Esophagus (tissue), 2 donors: ENCODE results near the gene TSPAN3. TPM values are rescaled to one million over a fixed set of nuclear protein-coding genes. Genes with fewer than 3 reads are reported as not detected.

Experiments used
- H3K27ac ChIP-seq, 2 donors: one replicate each; pipeline ENCODE4 v1.5.1; 2013; ENCODE audit warnings: low read depth in 2 of 2, mild to moderate bottlenecking in 2 of 2, inconsistent platforms in 1 of 2, low read length in 1 of 2, moderate library complexity in 1 of 2
- H3K27me3 ChIP-seq, 2 donors: one replicate each; pipeline ENCODE4 v1.6.1; 2013; ENCODE audit warnings: low read length in 2 of 2, control low read depth in 1 of 2, mild to moderate bottlenecking in 1 of 2; ENCODE audit not compliant: insufficient read depth in 2 of 2, control insufficient read depth in 1 of 2
- H3K36me3 ChIP-seq, 2 donors: one replicate each; pipeline ENCODE4 v1.6.1; 2013; ENCODE audit warnings: low read length in 1 of 2; ENCODE audit not compliant: control insufficient read depth in 2 of 2, insufficient read depth in 2 of 2
- H3K4me1 ChIP-seq, 2 donors: one replicate each; pipeline ENCODE4 v1.6.1; 2013; ENCODE audit warnings: low read length in 1 of 2; ENCODE audit not compliant: control insufficient read depth in 2 of 2, insufficient read depth in 2 of 2
- H3K4me3 ChIP-seq, 2 donors: one replicate each; pipeline ENCODE4 v1.5.1; 2013; ENCODE audit warnings: low read length in 2 of 2, mild to moderate bottlenecking in 2 of 2, low read depth in 1 of 2, moderate library complexity in 1 of 2
- H3K9me3 ChIP-seq, 2 donors: one replicate each; pipeline ENCODE4 v1.6.1; 2013; ENCODE audit warnings: mild to moderate bottlenecking in 2 of 2, low read depth in 1 of 2, low read length in 1 of 2, moderate library complexity in 1 of 2; ENCODE audit not compliant: control insufficient read depth in 2 of 2, insufficient read depth in 1 of 2
- WGBS, 2 donors: extraction: QIAGEN DNeasy Blood & Tissue Kit; methylation state at CpG; one replicate each; pipeline ENCODE4 v1.1.7; 2013; 5-methylcytosine and 5-hydroxymethylcytosine counted together
- polyA plus RNA-seq, 2 donors: library from polyadenylated mRNA; stranded (reverse); fragments of 200-250 nt; gene quantifications; one replicate each; pipeline ENCODE4 v1.2.3, GENCODE V29; 2013
- donor health status: healthy with polysubstance abuse.
- donor health status: Bipolar disorder and iron deficiency.

TSPAN3 gene
- polyA plus RNA-seq, 2 donors = 56.9 to 65.8 TPM

GRCh38 chr15:77025941-77026411, 44.9 kb downstream of the TSPAN3 start:
- WGBS, 2 donors = 78 to 85% methylated on average over 4 of the region's 4 CpGs
- Histone ChIP-seq H3K27ac (no peak overlapping the region), H3K9me3 (no peaks in the 10 kb centered on the region), H3K4me1 (peaks cover 2 to 6% of the 10 kb centered on the region in 2 donors), H3K27me3 (no peaks in the 10 kb centered on the region), H3K4me3 (no peak overlapping the region), H3K36me3 (no peaks in the 10 kb centered on the region)

DNA sequence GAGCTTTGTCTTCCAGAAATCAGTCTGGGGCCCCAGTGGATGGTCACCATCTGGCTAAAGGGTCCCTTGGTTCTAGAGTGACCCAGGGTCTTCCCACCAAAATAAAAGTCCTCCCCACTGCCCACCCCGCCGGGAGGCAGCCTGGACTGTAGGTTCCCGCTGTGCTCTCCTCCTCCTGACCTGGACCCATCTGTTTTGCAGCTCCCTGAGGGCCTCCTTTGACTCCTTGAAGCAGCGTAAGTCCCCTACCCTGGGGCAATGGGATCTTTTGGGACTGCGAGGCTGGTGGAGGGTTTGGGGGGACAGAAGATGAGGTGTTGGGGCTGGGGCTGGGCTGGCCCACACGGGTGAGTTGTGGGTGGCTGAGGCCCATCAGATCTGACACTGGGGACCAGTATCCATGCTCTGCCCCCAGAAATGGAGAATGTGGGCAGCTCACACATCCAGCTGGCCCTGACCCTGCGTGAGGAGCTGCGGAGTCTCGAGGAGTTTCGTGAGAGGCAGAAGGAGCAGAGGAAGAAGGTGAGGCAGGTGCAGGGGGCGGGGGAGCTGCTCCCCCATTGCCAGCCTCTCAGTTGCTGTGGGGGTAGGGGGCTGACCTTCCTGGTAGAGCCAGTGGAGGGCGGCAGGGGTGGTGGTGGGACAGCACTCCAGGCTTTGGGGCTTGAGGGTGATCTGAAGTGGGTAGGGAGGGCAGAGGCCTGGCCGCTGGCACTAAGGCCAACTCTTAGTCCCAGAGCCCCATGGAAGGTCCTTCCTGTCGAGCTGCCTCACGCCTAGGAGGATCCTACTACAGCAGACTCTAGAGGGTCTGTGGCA, 45.6 kb downstream of the TSPAN3 start:
- H3K27me3 ChIP-seq = no peaks in the 10 kb centered on the region
- peaks cover 2 to 6% of the 10 kb centered on the region in 2 donors for H3K4me1 ChIP-seq
- no peak overlapping the region for H3K27ac ChIP-seq
- no peak overlapping the region for H3K4me3 ChIP-seq
- no peaks in the 10 kb centered on the region for H3K9me3 ChIP-seq
- WGBS, 2 donors = 87 to 92% methylated on average over 15 of the region's 15 CpGs
- H3K36me3 ChIP-seq = no peaks in the 10 kb centered on the region

- Histone ChIP-seq H3K27ac (no peak overlapping the region), H3K4me1 (peaks cover 2 to 3% of the 10 kb centered on the region in 2 donors), H3K4me3 (no peak overlapping the region), H3K9me3 (no peaks in the 10 kb centered on the region), H3K36me3 (no peaks in the 10 kb centered on the region), H3K27me3 (no peaks in the 10 kb centered on the region)
- WGBS, 2 donors = 35 to 38% methylated on average over 17 of the region's 17 CpGs
Observed at GRCh38 chr15:77024273-77025082, 46.4 kb downstream of the TSPAN3 start.

GRCh38 chr15:77023576-77024272, 47.2 kb downstream of the TSPAN3 start:
- WGBS, 2 donors = 59 to 62% methylated on average over 19 to 20 of the region's 20 CpGs
- Histone ChIP-seq H3K27me3 (no peaks in the 10 kb centered on the region), H3K4me1 (peaks cover 2% of the 10 kb centered on the region in 2 donors), H3K36me3 (no peaks in the 10 kb centered on the region), H3K4me3 (no peak overlapping the region), H3K9me3 (no peaks in the 10 kb centered on the region), H3K27ac (no peak overlapping the region)

- WGBS, 2 donors = 85 to 91% methylated on average over 14 of the region's 14 CpGs
- H3K4me1 ChIP-seq = peaks cover 0 to 2% of the 10 kb centered on the region in 2 donors
- H3K36me3 ChIP-seq = no peaks in the 10 kb centered on the region
- H3K27ac ChIP-seq = no peak overlapping the region
- no peaks in the 10 kb centered on the region for H3K9me3 ChIP-seq
- no peak overlapping the region for H3K4me3 ChIP-seq
- H3K27me3 ChIP-seq = no peaks in the 10 kb centered on the region
Observed at GRCh38 chr15:77022646-77023575, 48.0 kb downstream of the TSPAN3 start.

- peaks cover 0 to 2% of the 10 kb centered on the region in 2 donors for H3K4me1 ChIP-seq
- H3K27ac ChIP-seq = peak overlapping the region in 1 of 2 donors; percentile 17
- 60 to 74% methylated on average over 7 of the region's 7 CpGs for whole genome bisulfite sequencing, 2 donors
- no peaks in the 10 kb centered on the region for H3K9me3 ChIP-seq
- H3K4me3 ChIP-seq = no peak overlapping the region
- H3K27me3 ChIP-seq = no peaks in the 10 kb centered on the region
- H3K36me3 ChIP-seq = no peaks in the 10 kb centered on the region
Observed at GRCh38 chr15:77021803-77022381, 49.0 kb downstream of the TSPAN3 start.

GRCh38 chr15:77021088-77021481, 49.8 kb downstream of the TSPAN3 start:
- Histone ChIP-seq H3K36me3 (no peaks in the 10 kb centered on the region), H3K27me3 (no peaks in the 10 kb centered on the region), H3K9me3 (no peaks in the 10 kb centered on the region), H3K27ac (no peak overlapping the region), H3K4me3 (no peak overlapping the region), H3K4me1 (peaks cover 0 to 2% of the 10 kb centered on the region in 2 donors)
- 78 to 83% methylated on average over 9 of the region's 9 CpGs for WGBS, 2 donors

DNA sequence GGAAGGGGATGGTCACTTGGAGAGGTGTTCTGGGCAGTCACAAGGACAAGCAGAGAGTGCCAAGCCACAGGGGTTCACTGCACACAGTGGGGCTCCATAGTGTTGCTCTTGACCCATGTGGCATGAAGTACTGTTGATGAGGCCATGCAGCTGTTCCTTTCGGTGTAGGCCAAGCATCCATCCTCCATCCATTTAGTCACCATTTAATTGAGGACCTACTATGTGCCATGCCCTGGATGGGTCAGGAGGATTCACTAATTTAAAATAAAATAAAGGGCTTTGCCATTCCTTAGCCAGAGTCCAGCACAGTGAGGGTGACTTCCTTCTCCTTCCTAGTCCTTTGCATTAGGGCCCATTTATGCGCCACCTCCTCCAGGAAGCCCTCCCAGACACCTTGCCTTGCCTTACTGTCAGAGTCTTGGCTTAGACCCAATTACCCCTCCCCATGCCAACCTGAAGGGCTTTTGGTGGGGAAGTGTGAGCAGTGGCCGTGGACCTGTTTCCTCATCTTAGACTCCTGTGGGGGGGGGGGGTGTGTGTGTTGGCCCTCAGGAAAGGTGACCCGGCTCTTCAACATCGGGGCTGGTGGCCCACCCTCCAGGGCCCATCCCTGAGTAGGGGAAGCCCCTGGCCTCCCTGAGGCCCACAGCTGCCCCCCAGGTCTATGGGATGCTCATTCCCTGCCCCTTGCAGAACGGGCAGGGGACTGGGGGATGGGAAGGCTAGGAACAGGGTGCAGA, 50.4 kb downstream of the TSPAN3 start:
- Histone ChIP-seq H3K36me3 (no peaks in the 10 kb centered on the region), H3K9me3 (no peaks in the 10 kb centered on the region), H3K27ac (no peak overlapping the region), H3K4me3 (no peak overlapping the region), H3K27me3 (no peaks in the 10 kb centered on the region), H3K4me1 (peaks cover 0 to 2% of the 10 kb centered on the region in 2 donors)
- WGBS, 2 donors = 84 to 89% methylated on average over 4 to 6 of the region's 6 CpGs
